ENCODE measurements around the gene ST3GAL5. TPM values are rescaled to one million over a fixed set of nuclear protein-coding genes. Genes with fewer than 3 reads are reported as not detected.

The ST3GAL5 gene
- total RNA-seq (2022; extraction: Qiagen RNA extraction; ENCODE audit: low read depth), result 21.4 to 31.2 TPM (median 28.3 TPM) in 5 replicates

DNA sequence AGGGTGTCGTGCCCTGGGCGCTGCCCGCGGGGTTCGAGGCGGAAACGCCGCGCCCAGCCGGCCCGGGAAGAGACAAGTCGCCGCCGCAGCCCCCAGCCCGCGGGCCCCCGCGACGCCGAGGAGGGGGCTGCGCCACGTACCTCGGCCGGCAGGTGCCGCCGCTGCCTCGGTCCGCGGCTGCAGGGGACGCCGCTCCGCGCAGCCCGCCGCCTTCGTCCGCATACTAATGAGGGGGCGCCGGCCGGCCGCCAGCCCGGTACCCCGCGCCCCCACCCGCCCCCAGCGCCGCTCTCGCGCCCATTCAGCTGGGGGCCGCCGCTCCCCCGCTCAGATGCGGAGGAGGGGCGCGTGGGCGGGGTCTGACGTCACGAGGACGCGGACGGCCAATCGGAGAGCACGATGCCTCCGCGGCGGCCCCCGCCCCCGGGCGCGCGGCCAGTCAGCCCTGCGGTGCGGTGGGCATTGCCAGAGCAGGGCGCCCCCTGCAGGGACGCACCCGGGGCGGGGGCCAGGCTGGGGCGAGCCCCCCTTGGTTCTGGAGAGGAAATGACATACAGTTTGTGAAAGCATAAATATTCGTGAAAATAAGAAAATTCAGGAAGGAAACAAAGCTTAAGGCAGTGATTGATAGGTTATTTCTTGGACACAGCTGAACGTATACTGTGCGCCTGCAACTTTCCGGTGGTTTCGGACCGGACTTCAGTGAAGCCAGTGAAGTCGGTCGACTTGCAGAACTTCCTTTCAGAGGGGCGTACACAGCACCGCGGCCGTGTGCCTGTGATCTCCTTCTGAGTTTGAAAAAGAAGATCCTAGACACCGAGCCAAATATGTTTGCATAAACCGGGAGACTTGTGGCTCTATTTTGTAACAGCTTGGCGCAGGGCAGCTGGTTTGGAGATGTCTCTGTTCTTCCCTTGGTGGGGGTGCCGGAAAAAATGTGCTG is at the start of gene ST3GAL5:
TSS of gene ST3GAL5 (minus strand) at position 307 of the 943 bp plus-strand sequence. CDS start at position 222, 85 bp downstream.

Other genes with a start within 250 kb of the ST3GAL5 start
- gene SFTPB, start 220.8 kb downstream of the ST3GAL5 start, total RNA-seq (2022; extraction: Qiagen RNA extraction; ENCODE audit: low read depth), result 0.09 to 0.29 TPM (median 0.21 TPM) in 4 of 5 replicates, not detected in the other
- gene GNLY, start 194.6 kb downstream of the ST3GAL5 start, total RNA-seq (2022; extraction: Qiagen RNA extraction; ENCODE audit: low read depth), result 0.28 TPM in 1 of 5 replicates, not detected in the others
- 7.2 to 10.5 TPM (median 8.1 TPM) in 5 replicates for gene ATOH8, start 135.0 kb downstream of the ST3GAL5 start, total RNA-seq (2022; extraction: Qiagen RNA extraction; ENCODE audit: low read depth)
- gene POLR1A, start 216.9 kb upstream of the ST3GAL5 start, total RNA-seq (2022; extraction: Qiagen RNA extraction; ENCODE audit: low read depth), result 19.1 to 26.1 TPM (median 21.4 TPM) in 5 replicates
- 50.5 to 76.1 TPM (median 70.9 TPM) in 5 replicates for gene PTCD3, start 217.2 kb upstream of the ST3GAL5 start, total RNA-seq (2022; extraction: Qiagen RNA extraction; ENCODE audit: low read depth)

All from A549 treated with GW870086 at 1 μM for 4 hours (cell line).